ENCODE measurements around the gene MEPCE. TPM values are rescaled to one million over a fixed set of nuclear protein-coding genes. Genes with fewer than 3 reads are reported as not detected.

Gene MEPCE
- total RNA-seq, 1 experiment from 2014 or later, result 72.1 TPM

GRCh38 chr7:100415448-100415847 lies 14.2 kb upstream of the MEPCE start:
- Histone ChIP-seq H3K4me1 (ENCODE audit: control insufficient read depth, insufficient read depth, low read length) (peaks cover 7% of the 10 kb centered on the region; the same call in 1 of the 2 replicates), H3K36me3 (ENCODE audit: control insufficient read depth, insufficient read depth, low read length) (no peaks in the 10 kb centered on the region), H3K4me3 (ENCODE audit: low read depth in 2 of 2, low read length in 2 of 2) (no peak overlapping the region), H3K9me3 (ENCODE audit: control insufficient read depth, insufficient read depth, low read depth, low read length) (no peaks in the 10 kb centered on the region), H3K27me3 (ENCODE audit: control insufficient read depth, insufficient read depth, low read length) (0 out of 2 replicates have a peak, but pooled peaks cover 2% of the 10 kb centered on the region), H3K27ac (ENCODE audit: low read length) (no peak overlapping the region)
- intact Hi-C loops (cut with micrococcal nuclease; ENCODE audit: unreplicated experiment) (no loop called here), in situ Hi-C loops (cut with HindIII; ENCODE audit: low pct_unique_long_range_greater_than_20kb, low sequenced_read_pairs) (no loop called here)
- TF ChIP-seq POLR2AphosphoS5 (IDR thresholded peaks at IDR 0.05; ENCODE audit: low read depth, low read length) (no peak), REST (IDR thresholded peaks at IDR 0.05; ENCODE audit: insufficient read depth in 1 of 2, low read depth in 2 of 2, low read length in 1 of 2) (no peak), TCF7L2 (IDR thresholded peaks at IDR 0.05; ENCODE audit: low read depth, low read length) (no peak), SIN3A (IDR thresholded peaks at IDR 0.05; ENCODE audit: borderline replicate concordance, insufficient read depth, low read depth, low read length) (no peak), CTCF (IDR thresholded peaks at IDR 0.05) (no peak)
- ChIA-PET POLR2A (no interaction called here), CTCF (interaction anchor here (1.2 kb wide), 1 partner anchor 8 kb away, joined by 4 read pairs; no protein-coding TSS in a partner anchor)
- DNase-seq (ENCODE audit: low read depth, low spot score) (no peak), ATAC-seq (no peak)
- no TSS peak for BruUV-seq (replicated peaks)

GRCh38 chr7:100418930-100419659 lies 10.5 kb upstream of the MEPCE start:
- Histone ChIP-seq H3K27me3 (ENCODE audit: control insufficient read depth, insufficient read depth, low read length) (no peaks in the 10 kb centered on the region), H3K36me3 (ENCODE audit: control insufficient read depth, insufficient read depth, low read length) (no peaks in the 10 kb centered on the region), H3K4me1 (ENCODE audit: control insufficient read depth, insufficient read depth, low read length) (peaks cover 7% of the 10 kb centered on the region; the same call in 1 of the 2 replicates), H3K27ac (ENCODE audit: low read length) (no peak overlapping the region), H3K9me3 (ENCODE audit: control insufficient read depth, insufficient read depth, low read depth, low read length) (no peaks in the 10 kb centered on the region), H3K4me3 (ENCODE audit: low read depth in 2 of 2, low read length in 2 of 2) (no peak overlapping the region)
- no peak for TF ChIP-seq SIN3A (IDR thresholded peaks at IDR 0.05; ENCODE audit: borderline replicate concordance, insufficient read depth, low read depth, low read length)
- in situ Hi-C loops (cut with HindIII; ENCODE audit: low pct_unique_long_range_greater_than_20kb, low sequenced_read_pairs) (no loop called here), intact Hi-C loops (cut with micrococcal nuclease; ENCODE audit: unreplicated experiment) (no loop called here)
- DNase-seq (ENCODE audit: low read depth, low spot score) (no peak), ATAC-seq (no peak)
- POLR2A ChIA-PET, result no interaction called here
- CTCF ChIA-PET, result no interaction called here
- no TSS peak for BruUV-seq (replicated peaks)

DNA sequence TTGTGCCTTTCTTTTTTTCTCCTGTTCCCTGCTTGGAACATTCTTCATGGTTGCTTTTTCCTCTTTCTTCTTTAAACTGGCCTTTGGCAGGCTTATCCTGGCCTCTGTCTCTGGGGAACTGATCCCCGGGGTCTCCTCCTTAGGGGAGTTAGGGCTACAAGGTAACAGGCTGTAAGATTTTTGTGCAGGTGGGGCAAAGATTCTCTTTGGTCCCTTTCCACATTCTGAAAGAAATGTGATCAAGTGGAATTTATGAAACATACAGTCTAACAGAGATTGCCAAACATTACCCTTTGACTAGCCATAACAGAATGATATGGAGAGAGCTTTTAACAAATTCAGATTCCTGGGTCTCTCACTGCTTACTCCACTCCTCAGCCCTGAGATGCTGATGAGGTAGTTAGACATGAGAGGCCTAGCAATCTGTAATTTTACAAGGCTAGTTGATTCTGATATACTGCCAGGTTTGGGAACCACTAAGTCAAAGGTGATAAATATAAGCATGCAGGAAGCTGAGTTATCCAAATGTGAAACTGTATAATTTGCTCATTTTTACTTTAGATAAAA lies 9.9 kb upstream of the MEPCE start:
- Histone ChIP-seq H3K9me3 (ENCODE audit: control insufficient read depth, insufficient read depth, low read depth, low read length) (no peaks in the 10 kb centered on the region), H3K4me1 (ENCODE audit: control insufficient read depth, insufficient read depth, low read length) (peaks cover 7% of the 10 kb centered on the region; the same call in 1 of the 2 replicates), H3K36me3 (ENCODE audit: control insufficient read depth, insufficient read depth, low read length) (no peaks in the 10 kb centered on the region), H3K4me3 (ENCODE audit: low read depth in 2 of 2, low read length in 2 of 2) (no peak overlapping the region), H3K27ac (ENCODE audit: low read length) (no peak overlapping the region), H3K27me3 (ENCODE audit: control insufficient read depth, insufficient read depth, low read length) (no peaks in the 10 kb centered on the region)
- no peak for DNase-seq (ENCODE audit: low read depth, low spot score)
- in situ Hi-C loops (cut with HindIII; ENCODE audit: low pct_unique_long_range_greater_than_20kb, low sequenced_read_pairs) (no loop called here), intact Hi-C loops (cut with micrococcal nuclease; ENCODE audit: unreplicated experiment) (no loop called here)
- CTCF ChIA-PET, result no interaction called here
- no peak for TF ChIP-seq TCF7L2 (IDR thresholded peaks at IDR 0.05; ENCODE audit: low read depth, low read length)
- TF ChIP-seq POLR2AphosphoS5 (IDR thresholded peaks at IDR 0.05; ENCODE audit: low read depth, low read length), result no peak
- ATAC-seq, result no peak
- no TSS peak for BruUV-seq (replicated peaks)
- POLR2A ChIA-PET, result no interaction called here
